Pancreas (tissue), 10 donors: ENCODE data around the gene KDM4C. TPM values are rescaled to one million over a fixed set of nuclear protein-coding genes. Genes with fewer than 3 reads are reported as not detected.
"Not testable (repeated sequence)": the region's sequence is repeated elsewhere in the genome, so short reads cannot be mapped to it uniquely, and the experiment has no call there.

ENCODE experiments used
- ATAC-seq, 4 donors: fragments of 200-7000 bp; cut with Tn5 transposase; one replicate each; pipeline versions ENCODE4 v1.8.0 to v1.9.1; 2020; ENCODE audit warnings: mild to moderate bottlenecking in 4 of 4, moderate library complexity in 4 of 4
- DNase-seq, 6 donors: peaks; one replicate each; pipeline ENCODE4 v3.0.0-alpha.2; 2020
- FAIRE-seq: peaks from 2 replicates; lab custom pipeline; 2012; peaks lifted over from hg19 to GRCh38; lab: Jason Lieb, UNC
- H3K27ac ChIP-seq, 4 donors: fragments of 200-600 bp; sonication (generic); 1 replicate in 3 of 4; 2 replicates in 1 of 4; pipeline versions ENCODE4 v1.5.0 to v1.8.0; 2020
- H3K27me3 ChIP-seq, 4 donors: fragments of 200-600 bp; one replicate each; pipeline ENCODE4 v1.8.0; 2021
- H3K36me3 ChIP-seq, 3 donors: fragments of 200-600 bp; sonication (generic) in 1 of 3; one replicate each; pipeline versions ENCODE4 v1.5.0 to v1.8.0; 2020 to 2021
- H3K4me1 ChIP-seq, 3 donors: fragments of 200-600 bp; one replicate each; pipeline ENCODE4 v1.8.0; 2021
- H3K4me3 ChIP-seq, 4 donors: fragments of 200-600 bp; sonication (generic) in 2 of 4; one replicate each; pipeline versions ENCODE4 v1.5.0 to v1.8.0; 2020 to 2021
- H3K9me3 ChIP-seq, 4 donors: fragments of 200-600 bp; one replicate each; pipeline ENCODE4 v1.8.0; 2021
- CTCF ChIP-seq, 4 donors: fragments of 200-600 bp; sonication (generic) in 3 of 4; IDR thresholded peaks; one replicate each; pipeline versions ENCODE4 v1.5.0 to v1.8.0; 2021; ENCODE audit warnings: antibody characterized with exemption in 4 of 4
- WGBS, 2 donors: extraction: QIAGEN DNeasy Blood & Tissue Kit; methylation state at CpG; one replicate each; pipeline ENCODE4 v1.1.7; 2013; 5-methylcytosine and 5-hydroxymethylcytosine counted together
- intact Hi-C, 3 donors: fragments of 100-400 bp; cut with DNase I; formaldehyde crosslinking; loops; one replicate each; pipeline versions ENCODE4 v1.11.1 to v1.14.2; 2022
- polyA plus RNA-seq, 2 donors: library from polyadenylated mRNA; stranded (reverse); fragments of 200-250 nt; gene quantifications; one replicate each; pipeline ENCODE4 v1.2.3, GENCODE V29; 2013
- total RNA-seq, 6 donors: library from RNA; stranded (reverse); fragmentation: NEBNext Ultra II Directional in 4 of 6; extraction: Animal tissue kit (Norgen Biotek cat#: 25700) in 4 of 6; gene quantifications; one replicate each; pipeline versions ENCODE4 v1.2.1 to v1.2.4, GENCODE V29; 2021 to 2023
- donor health status: healthy with polysubstance abuse.
- donor health status: DM: no; HTN: no; CAD: no; lungs with moderate emphysema.
- donor health status: DM: no; HTN: no; CAD: no.
- donor health status: control.
- donor health status: control.
- donor health status: Bipolar disorder and iron deficiency.
- donor health status: DM: yes; HTN: yes; CAD: no.
- donor health status: DM: no; HTN: no; CAD: no.
- donor health status: DM: no; HTN: no; CAD: no.
- donor health status: DM: yes; HTN: yes; CAD: no.

KDM4C gene
- total and polyA plus RNA-seq, 8 donors, result 10.5 to 30.8 (median 19.7) TPM

GRCh38 chr9:7174884-7175283, 417.1 kb downstream of the KDM4C start:
- no peaks in the 10 kb centered on the region for H3K9me3 ChIP-seq
- DNase-seq, result no peak
- H3K4me3 ChIP-seq, result no peak overlapping the region
- peaks cover 0 to 13% (median 3%) of the 10 kb centered on the region in 3 donors for H3K36me3 ChIP-seq
- intact Hi-C loops, result no loop called here
- ATAC-seq, result no peak
- no peaks in the 10 kb centered on the region for H3K27me3 ChIP-seq
- H3K4me1 ChIP-seq, result no peaks in the 10 kb centered on the region
- no peak overlapping the region for H3K27ac ChIP-seq
- WGBS, 2 donors, result 95 to 96% methylated on average over 8 of the region's 8 CpGs
- no peak for FAIRE-seq
- no peak for TF ChIP-seq CTCF (IDR thresholded peaks at IDR 0.05)

- H3K9me3 ChIP-seq, result no peaks in the 10 kb centered on the region
- no peak for FAIRE-seq
- H3K4me3 ChIP-seq, result no peak overlapping the region
- no peak for TF ChIP-seq CTCF (IDR thresholded peaks at IDR 0.05)
- peaks cover 0 to 10% (median 0%) of the 10 kb centered on the region in 3 donors for H3K36me3 ChIP-seq
- no peak for DNase-seq
- WGBS, 2 donors, result 88 to 97% methylated on average over 1 of the region's 1 CpG
- H3K4me1 ChIP-seq, result no peaks in the 10 kb centered on the region
- H3K27me3 ChIP-seq, result no peaks in the 10 kb centered on the region
- H3K27ac ChIP-seq, result no peak overlapping the region
- no peak for ATAC-seq
- intact Hi-C loops, result no loop called here
Measured at GRCh38 chr9:7176561-7176960, 418.8 kb downstream of the KDM4C start.

GRCh38 chr9:7177383-7177782, 419.6 kb downstream of the KDM4C start:
- 88 to 94% methylated on average over 3 of the region's 3 CpGs for WGBS, 2 donors
- H3K9me3 ChIP-seq, result no peaks in the 10 kb centered on the region
- no peak for DNase-seq
- H3K36me3 ChIP-seq, result peaks cover 0 to 10% (median 0%) of the 10 kb centered on the region in 3 donors
- intact Hi-C loops, result no loop called here
- ATAC-seq, result no peak
- no peak overlapping the region for H3K4me3 ChIP-seq
- H3K27me3 ChIP-seq, result no peaks in the 10 kb centered on the region
- no peak for TF ChIP-seq CTCF (IDR thresholded peaks at IDR 0.05)
- no peaks in the 10 kb centered on the region for H3K4me1 ChIP-seq
- H3K27ac ChIP-seq, result no peak overlapping the region
- FAIRE-seq, result no peak

GRCh38 chr9:7178729-7179128, 421.0 kb downstream of the KDM4C start:
- ATAC-seq (no peak), DNase-seq (no peak), FAIRE-seq (no peak)
- Histone ChIP-seq H3K4me3 (no peak overlapping the region), H3K27me3 (no peaks in the 10 kb centered on the region), H3K9me3 (no peaks in the 10 kb centered on the region), H3K36me3 (peaks cover 0 to 10% (median 0%) of the 10 kb centered on the region in 3 donors), H3K4me1 (no peaks in the 10 kb centered on the region), H3K27ac (no peak overlapping the region)
- TF ChIP-seq CTCF (IDR thresholded peaks at IDR 0.05), result no peak
- 74 to 77% methylated on average over 7 of the region's 7 CpGs for WGBS, 2 donors
- intact Hi-C loops, result no loop called here

GRCh38 chr9:7180247-7180646, 422.5 kb downstream of the KDM4C start:
- Histone ChIP-seq H3K27ac (no peak overlapping the region), H3K36me3 (peaks cover 0 to under 1% (median 0%) of the 10 kb centered on the region in 3 donors), H3K4me1 (no peaks in the 10 kb centered on the region), H3K9me3 (no peaks in the 10 kb centered on the region), H3K27me3 (no peaks in the 10 kb centered on the region), H3K4me3 (no peak overlapping the region)
- ATAC-seq (no peak), DNase-seq (no peak), FAIRE-seq (no peak)
- intact Hi-C loops, result no loop called here
- WGBS, 2 donors, result 90 to 92% methylated on average over 5 of the region's 5 CpGs
- TF ChIP-seq CTCF (IDR thresholded peaks at IDR 0.05), result no peak

- H3K27ac ChIP-seq, H3K4me1 ChIP-seq, H3K9me3 ChIP-seq, H3K36me3 ChIP-seq, intact Hi-C loops, DNase-seq, H3K4me3 ChIP-seq, ATAC-seq, FAIRE-seq, H3K27me3 ChIP-seq: not testable (repeated sequence)
- WGBS, 2 donors, result 80 to 93% methylated on average over 7 of the region's 7 CpGs
Measured at GRCh38 chr9:7183139-7183538, 425.4 kb downstream of the KDM4C start.
